GM21360 (cell line): ENCODE results near the gene CENPS.
"Not testable (repeated sequence)": the region's sequence is repeated elsewhere in the genome, so short reads cannot be mapped to it uniquely, and the experiment has no call there.

Source experiments
- ATAC-seq: cut with Tn5 transposase; IDR thresholded peaks from one replicate; pipeline ENCODE4 v1.9.1; 2021; ENCODE audit warnings: mild to moderate bottlenecking, moderate library complexity; ENCODE audit not compliant: unreplicated experiment

Gene CENPS

GRCh38 chr1:10450156-10450814 lies 20.1 kb downstream of the CENPS start:
- no peak for ATAC-seq

DNA sequence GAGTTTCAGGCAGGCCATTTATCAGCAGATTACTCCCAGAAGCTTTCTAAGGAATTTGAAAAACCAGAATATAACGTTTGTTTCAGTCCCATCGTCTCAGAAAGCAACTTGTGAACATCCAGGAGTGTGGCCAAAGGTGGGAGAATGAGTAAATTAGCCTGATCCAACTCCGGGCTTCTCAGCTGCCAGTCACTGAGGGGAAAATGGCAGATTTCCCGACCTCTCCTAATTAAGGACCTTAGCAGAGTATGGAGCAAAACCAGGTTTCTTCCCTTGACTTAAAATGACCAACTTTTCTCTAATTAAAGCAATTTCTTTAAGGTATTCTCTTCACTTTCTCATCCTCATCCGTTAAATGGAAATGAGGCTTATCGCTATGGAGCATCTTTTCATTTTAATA lies 20.6 kb downstream of the CENPS start:
- ATAC-seq = no peak

- ATAC-seq = no peak
Measured at GRCh38 chr1:10451287-10451686, 21.1 kb downstream of the CENPS start.

DNA sequence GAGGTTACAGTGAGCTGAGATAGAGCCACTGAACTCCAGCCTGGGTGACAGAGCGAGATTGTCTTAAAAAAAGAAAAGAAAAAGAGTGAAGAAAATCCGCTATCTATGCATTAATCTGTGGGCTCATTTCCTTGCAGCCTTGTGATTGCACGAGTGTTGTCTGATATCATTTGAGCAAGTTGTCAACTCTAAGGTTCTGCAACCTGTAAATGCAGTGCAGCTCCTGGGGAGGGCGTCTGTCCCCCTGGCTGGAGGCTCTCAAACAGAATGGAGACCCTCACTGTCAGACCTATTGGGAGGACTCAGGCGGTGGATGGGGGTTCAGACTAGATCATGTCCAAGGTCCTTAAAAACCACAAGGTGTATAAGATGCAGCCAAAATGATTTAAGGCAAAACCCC lies 25.8 kb downstream of the CENPS start:
- ATAC-seq = no peak

DNA sequence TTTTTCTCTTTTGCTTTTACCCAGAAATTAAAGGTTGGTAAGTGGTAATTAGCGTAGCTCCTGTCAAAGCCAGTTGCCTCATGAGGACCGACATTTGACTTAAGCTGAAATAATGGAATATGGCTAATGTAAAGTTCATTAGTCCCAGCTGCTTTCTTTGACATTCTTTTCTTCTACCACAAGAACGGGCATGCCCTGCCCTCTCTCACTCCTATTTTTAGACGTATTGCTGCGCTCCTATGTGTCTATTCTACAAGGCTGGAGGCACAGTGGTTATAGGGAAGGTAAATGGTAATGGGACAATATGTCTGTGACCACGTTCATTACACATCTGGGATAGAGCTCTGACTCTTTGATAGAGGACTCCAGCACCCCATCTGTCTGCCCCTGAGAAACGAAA lies 26.4 kb downstream of the CENPS start:
- ATAC-seq = no peak

GRCh38 chr1:10457462-10457861 lies 27.2 kb downstream of the CENPS start:
- ATAC-seq = not testable (repeated sequence)

DNA sequence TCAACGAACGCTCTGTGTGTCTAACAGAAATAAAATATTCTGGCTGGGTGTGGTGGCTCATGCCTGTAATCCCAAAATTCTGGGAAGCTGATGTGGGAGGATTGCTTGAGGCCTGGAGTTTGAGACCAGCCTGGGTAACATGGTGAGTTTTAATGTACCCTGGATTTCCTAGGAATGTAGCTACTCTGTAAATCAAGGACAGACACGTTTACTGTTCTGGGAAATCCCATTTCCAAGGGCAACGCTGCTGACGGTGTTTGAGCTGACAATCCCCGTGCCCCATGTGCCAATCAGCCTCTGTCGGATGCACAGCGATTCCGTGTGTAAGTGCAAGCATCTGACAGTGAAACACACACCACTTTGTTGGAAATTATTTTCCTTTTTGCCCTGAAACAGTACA lies 27.6 kb downstream of the CENPS start:
- no peak for ATAC-seq

DNA sequence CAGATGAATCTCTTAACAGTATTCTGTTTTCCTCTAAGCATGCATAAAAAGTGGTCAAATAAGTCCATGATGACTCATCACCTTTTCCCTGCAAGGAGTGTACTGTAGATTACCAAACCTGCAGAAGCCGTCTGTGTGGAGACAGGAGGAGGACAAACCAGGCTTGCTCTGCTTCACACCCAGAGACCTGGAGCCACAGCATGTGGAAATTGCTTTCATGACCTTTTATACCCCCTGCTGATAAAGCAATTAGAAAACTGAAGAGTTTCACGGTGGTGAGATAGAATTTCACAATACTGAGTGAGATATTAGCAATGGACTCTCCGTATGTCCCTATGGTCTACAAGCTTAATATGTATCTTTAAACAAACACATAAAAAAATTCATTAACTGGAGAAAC lies 29.0 kb downstream of the CENPS start:
- no peak for ATAC-seq

GRCh38 chr1:10467078-10467477 lies 36.8 kb downstream of the CENPS start:
- no peak for ATAC-seq

DNA sequence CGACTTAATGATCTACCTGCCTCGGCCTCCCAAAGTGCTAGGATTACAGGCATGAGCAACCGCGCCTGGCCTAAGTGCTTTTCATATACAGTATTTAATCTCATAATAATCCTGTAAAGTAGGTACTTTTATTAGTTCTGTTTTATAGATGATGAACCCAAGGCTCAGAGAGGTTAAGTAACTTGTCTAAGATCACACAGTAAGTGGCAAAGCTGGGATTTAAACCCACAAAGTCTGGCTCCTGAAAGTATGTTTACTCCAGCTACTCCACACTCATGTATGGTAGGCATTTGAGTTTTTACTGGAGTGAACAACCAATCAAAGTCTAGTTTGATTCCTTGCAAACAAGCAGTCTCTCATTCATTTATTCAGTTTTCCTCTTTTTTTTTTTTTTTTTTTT lies 39.8 kb downstream of the CENPS start:
- ATAC-seq = no peak

DNA sequence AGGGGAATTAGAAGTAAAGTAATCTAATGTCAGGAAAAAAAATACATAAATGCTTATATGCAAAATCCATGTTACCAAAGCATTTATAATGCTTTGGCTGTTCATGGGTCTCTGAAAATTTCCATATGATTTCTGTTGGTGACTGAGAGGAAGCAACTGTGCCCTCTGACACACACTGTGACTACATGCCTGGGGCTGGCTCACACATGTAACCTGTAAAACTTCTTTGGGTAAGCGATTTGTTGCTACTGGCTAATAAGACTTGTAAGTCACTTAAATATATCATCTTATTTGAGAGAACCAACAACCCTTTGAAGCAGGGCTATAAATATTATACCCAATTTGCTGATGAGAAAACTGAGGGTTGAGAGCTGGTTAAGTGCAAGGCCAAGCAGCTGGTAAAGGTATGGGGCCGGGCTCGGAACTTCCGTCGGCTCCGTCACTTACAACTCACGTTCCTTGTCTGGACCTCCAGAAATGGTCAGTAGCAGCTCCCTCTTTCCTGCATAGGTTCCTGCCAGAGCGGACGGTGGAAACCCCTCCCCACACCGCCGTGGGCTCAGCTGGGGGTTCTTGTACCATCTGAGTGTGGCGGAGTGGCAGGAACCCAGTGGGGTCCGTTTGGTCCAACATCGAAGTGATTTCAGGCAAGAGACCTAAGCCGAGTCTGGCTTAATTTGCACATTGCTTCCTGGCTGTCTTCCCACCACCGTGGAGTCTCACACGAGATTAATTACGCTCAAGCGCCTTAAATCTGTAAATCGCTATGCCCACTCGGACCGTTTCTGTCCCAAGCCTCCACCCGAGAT lies 41.4 kb downstream of the CENPS start:
- no peak for ATAC-seq

DNA sequence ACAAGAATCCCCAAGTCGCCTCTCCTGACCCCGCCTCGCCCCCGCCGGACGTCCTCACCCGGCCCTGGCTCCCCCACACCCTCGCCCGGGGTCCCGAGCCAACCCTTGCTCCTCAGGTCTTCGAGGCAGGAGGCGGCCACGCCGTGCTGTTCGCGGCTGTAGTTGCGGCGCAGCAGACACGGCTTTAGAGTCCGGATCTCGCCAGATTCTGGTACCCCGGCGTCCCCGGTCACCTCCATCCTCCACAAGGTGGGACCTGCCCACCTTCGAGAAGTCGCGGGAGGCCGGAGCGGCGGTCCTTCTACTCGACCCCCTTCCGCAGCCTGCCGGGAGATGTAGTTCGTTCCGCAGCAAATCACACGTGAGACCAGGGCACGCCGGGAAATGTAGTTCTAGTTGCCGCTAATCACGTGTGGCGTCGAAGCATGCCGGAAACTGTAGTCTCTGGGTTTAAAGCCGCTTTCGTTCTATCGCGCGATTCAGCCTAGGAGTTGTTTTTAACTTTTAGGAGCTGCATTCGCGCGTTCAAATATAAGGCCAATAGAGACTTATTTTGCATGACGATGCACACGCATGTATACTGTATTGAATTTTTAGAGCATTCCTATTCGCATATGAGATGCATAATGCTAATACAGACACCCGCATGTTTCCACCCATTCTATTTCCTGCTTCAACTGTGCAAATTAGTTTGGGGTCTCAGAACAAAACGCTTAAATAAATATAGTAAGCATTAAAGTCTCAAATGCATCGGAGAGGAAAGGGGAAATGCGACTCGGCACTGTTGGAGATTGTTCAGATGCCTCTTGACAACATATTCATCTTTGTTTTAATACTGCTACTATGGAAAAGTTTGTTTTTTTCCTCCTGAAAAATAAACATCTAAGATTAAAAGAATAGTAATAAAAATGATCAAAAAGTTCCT lies 42.2 kb downstream of the CENPS start, which contains the start of gene DFFA:
DFFA (minus strand) TSS at position 310 of the 925 bp plus-strand sequence; CDS start at position 239, 71 bp downstream.
- ATAC-seq = peak; percentile 71

GRCh38 chr1:10473145-10473765 lies 43.0 kb downstream of the CENPS start:
- ATAC-seq = no peak

- not testable (repeated sequence) for ATAC-seq
Measured at GRCh38 chr1:10474309-10474612, 44.0 kb downstream of the CENPS start.

GRCh38 chr1:10474613-10475507 lies 44.6 kb downstream of the CENPS start, which contains the start of gene PEX14:
PEX14 (plus strand) TSS chr1:10474950; CDS start chr1:10474967, 17 bp downstream.
- peak; percentile 57 for ATAC-seq

DNA sequence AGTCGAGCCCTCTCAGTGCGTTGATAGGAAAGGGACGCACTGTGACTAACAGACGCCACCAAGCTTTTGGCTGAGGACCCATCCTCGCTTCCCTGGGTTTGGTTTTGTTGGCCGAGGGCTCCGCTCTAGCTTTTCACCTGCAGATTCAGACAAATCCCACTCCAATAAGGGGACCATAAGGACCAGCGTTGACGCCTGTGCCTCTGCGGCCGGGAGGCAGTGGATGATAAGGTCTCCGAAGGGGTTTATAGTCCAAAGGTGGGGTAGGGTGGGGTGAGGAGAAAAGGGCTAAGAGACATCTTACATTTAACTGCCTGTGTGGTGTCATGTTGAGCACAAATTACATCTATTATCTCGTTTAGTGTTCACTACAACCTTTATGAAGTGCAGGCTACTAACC lies 45.3 kb downstream of the CENPS start:
- ATAC-seq = no peak

- no peak for ATAC-seq
Measured at GRCh38 chr1:10479296-10479695, 49.1 kb downstream of the CENPS start.

GRCh38 chr1:10480614-10481013 lies 50.4 kb downstream of the CENPS start:
- ATAC-seq = no peak

DNA sequence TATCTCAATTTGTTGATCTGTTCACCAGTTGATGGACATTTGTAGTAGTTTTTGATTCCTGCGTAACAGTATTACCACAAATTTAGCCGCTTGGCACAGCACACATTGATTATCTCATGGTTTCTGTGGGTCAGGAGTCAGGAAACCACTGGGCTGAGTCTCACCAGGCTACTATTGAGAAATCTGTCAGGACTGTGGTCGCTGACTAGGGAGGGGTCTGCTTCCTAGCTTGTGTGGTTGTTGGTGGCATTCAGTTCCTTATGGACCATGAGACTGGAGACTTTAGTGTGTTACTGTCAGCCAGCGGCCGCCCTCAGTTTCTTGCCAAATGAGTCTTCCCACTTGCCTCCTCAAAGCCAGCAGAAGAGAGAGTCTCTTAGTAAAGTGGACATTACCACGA lies 54.3 kb downstream of the CENPS start:
- ATAC-seq = no peak
